ENCODE data around the gene FAM151A. TPM values are rescaled to one million over a fixed set of nuclear protein-coding genes. Genes with fewer than 3 reads are reported as not detected.

The FAM151A gene
- total and polyA plus RNA-seq, 12 donors, result 0.11 to 0.85 (median 0.20) TPM; not detected in 8

- 83 to 100% (median 93%) methylated on average over 4 of the region's 4 CpGs for WGBS, 4 donors
- Histone ChIP-seq H3K27me3 (no peaks in the 10 kb centered on the region), H3K9me3 (replicated peaks in 1 of 3) (no peaks in the 10 kb centered on the region), H3K4me1 (replicated peaks in 1 of 2) (no peaks in the 10 kb centered on the region), H3K36me3 (replicated peaks in 1 of 2) (no peaks in the 10 kb centered on the region), H3K4me3 (no peak overlapping the region), H3K27ac (no peak overlapping the region)
- no peak for DNase-seq
- no peak for TF ChIP-seq CTCF (IDR thresholded peaks at IDR 0.05)
- TF ChIP-seq POLR2A (IDR thresholded peaks at IDR 0.05), result no peak
- intact Hi-C loops (cut with DNase I), result no loop called here
Observed at GRCh38 chr1:54653036-54653435, 29.7 kb upstream of the FAM151A start.

- intact Hi-C loops (cut with DNase I), result no loop called here
Observed at GRCh38 chr1:54652168-54652567, 28.8 kb upstream of the FAM151A start.

GRCh38 chr1:54651608-54652007 lies 28.3 kb upstream of the FAM151A start:
- intact Hi-C loops (cut with DNase I), result no loop called here
- no peak for TF ChIP-seq CTCF (IDR thresholded peaks at IDR 0.05)
- no peak for TF ChIP-seq POLR2A (IDR thresholded peaks at IDR 0.05)
- H3K27me3 ChIP-seq, result no peaks in the 10 kb centered on the region
- DNase-seq, result no peak
- no peaks in the 10 kb centered on the region for H3K36me3 ChIP-seq (replicated peaks in 1 of 2)
- no peaks in the 10 kb centered on the region for H3K9me3 ChIP-seq (replicated peaks in 1 of 3)
- 62 to 78% (median 67%) methylated on average over 3 of the region's 3 CpGs for WGBS, 4 donors
- H3K4me1 ChIP-seq (replicated peaks in 1 of 2), result no peaks in the 10 kb centered on the region
- no peak overlapping the region for H3K27ac ChIP-seq
- H3K4me3 ChIP-seq, result no peak overlapping the region

More at GRCh38 chr1:54652168-54652567, 28.8 kb upstream of the FAM151A start:
- no peaks in the 10 kb centered on the region for H3K27me3 ChIP-seq
- no peaks in the 10 kb centered on the region for H3K9me3 ChIP-seq (replicated peaks in 1 of 3)
- H3K4me3 ChIP-seq, result no peak overlapping the region
- H3K4me1 ChIP-seq (replicated peaks in 1 of 2), result no peaks in the 10 kb centered on the region
- no peak overlapping the region for H3K27ac ChIP-seq
- no peaks in the 10 kb centered on the region for H3K36me3 ChIP-seq (replicated peaks in 1 of 2)
- TF ChIP-seq CTCF (IDR thresholded peaks at IDR 0.05), result no peak
- TF ChIP-seq POLR2A (IDR thresholded peaks at IDR 0.05), result no peak
- no peak for DNase-seq

- WGBS, 4 donors, result 84 to 92% (median 88%) methylated on average over 3 of the region's 3 CpGs
Observed at GRCh38 chr1:54650417-54650816, 27.1 kb upstream of the FAM151A start.

More at GRCh38 chr1:54650417-54650816, 27.1 kb upstream of the FAM151A start:
- Histone ChIP-seq H3K4me3 (no peak overlapping the region), H3K27ac (no peak overlapping the region), H3K9me3 (replicated peaks in 1 of 3) (no peaks in the 10 kb centered on the region), H3K4me1 (replicated peaks in 1 of 2) (peaks cover 0 to 7% of the 10 kb centered on the region in 2 donors), H3K36me3 (replicated peaks in 1 of 2) (no peaks in the 10 kb centered on the region), H3K27me3 (no peaks in the 10 kb centered on the region)
- intact Hi-C loops (cut with DNase I), result no loop called here
- DNase-seq, result no peak
- TF ChIP-seq POLR2A (IDR thresholded peaks at IDR 0.05) (no peak), CTCF (IDR thresholded peaks at IDR 0.05) (no peak)

Data from adrenal gland (tissue), 12 donors.